Esophagus squamous epithelium (tissue), 4 donors: ENCODE measurements around the gene FMN2.

ENCODE experiments used
- POLR2A ChIP-seq, 4 donors: fragments of 450-650 bp; IDR thresholded peaks; one replicate each; pipeline ENCODE4 v1.6.1; 2017; ENCODE audit warnings: antibody characterized with exemption in 4 of 4, mild to moderate bottlenecking in 4 of 4, moderate library complexity in 3 of 4
- TF ChIP-seq, protein P1 (sequence below), 6 experiments: fragments of 450-650 bp in 4 of 6; fragments of 200-600 bp in 2 of 6; sonication (generic) in 2 of 6; IDR thresholded peaks; one replicate each; pipeline ENCODE4 v1.5.1; 2016 to 2019; ENCODE audit warnings: antibody characterized with exemption in 6 of 6, mild to moderate bottlenecking in 4 of 6, moderate library complexity in 4 of 6

- TF ChIP-seq POLR2A (IDR thresholded peaks at IDR 0.05): no peak
- TF ChIP-seq, protein P1, sequence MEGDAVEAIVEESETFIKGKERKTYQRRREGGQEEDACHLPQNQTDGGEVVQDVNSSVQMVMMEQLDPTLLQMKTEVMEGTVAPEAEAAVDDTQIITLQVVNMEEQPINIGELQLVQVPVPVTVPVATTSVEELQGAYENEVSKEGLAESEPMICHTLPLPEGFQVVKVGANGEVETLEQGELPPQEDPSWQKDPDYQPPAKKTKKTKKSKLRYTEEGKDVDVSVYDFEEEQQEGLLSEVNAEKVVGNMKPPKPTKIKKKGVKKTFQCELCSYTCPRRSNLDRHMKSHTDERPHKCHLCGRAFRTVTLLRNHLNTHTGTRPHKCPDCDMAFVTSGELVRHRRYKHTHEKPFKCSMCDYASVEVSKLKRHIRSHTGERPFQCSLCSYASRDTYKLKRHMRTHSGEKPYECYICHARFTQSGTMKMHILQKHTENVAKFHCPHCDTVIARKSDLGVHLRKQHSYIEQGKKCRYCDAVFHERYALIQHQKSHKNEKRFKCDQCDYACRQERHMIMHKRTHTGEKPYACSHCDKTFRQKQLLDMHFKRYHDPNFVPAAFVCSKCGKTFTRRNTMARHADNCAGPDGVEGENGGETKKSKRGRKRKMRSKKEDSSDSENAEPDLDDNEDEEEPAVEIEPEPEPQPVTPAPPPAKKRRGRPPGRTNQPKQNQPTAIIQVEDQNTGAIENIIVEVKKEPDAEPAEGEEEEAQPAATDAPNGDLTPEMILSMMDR (IDR thresholded peaks at IDR 0.05): no peak
Measured at GRCh38 chr1:240237305-240237721, 145.6 kb downstream of the FMN2 start.
